GM19468 (cell line): ENCODE results near the gene KCNJ6.
"Not testable (repeated sequence)": the region's sequence is repeated elsewhere in the genome, so short reads cannot be mapped to it uniquely, and the experiment has no call there.

ENCODE experiments used
- ATAC-seq: cut with Tn5 transposase; IDR thresholded peaks from one replicate; pipeline ENCODE4 v1.9.1; 2021; ENCODE audit warnings: mild to moderate bottlenecking, moderate library complexity, moderate number of reproducible peaks; ENCODE audit not compliant: unreplicated experiment; ENCODE audit errors: extremely low read depth

Gene KCNJ6

DNA sequence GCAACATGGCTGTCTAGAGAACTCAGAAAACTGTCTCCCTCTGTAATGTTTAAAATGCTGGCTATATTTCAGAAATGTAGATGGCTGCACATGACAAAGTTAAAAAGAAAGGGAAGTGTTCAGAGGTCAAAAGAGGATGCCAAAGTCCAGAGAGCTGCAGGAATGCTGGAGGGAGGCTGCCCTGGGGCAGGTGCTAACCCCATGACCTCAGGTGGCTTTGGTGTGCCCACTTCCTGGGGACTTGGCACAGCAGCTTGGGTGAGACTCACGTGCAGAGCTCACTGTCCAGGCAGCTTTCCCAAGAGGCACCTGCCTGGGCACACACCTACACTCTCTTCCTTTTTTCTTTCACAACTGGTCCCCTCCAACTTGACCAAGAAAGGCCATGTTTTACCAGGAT is 256.4 kb downstream of the KCNJ6 start:
- no peak for ATAC-seq

DNA sequence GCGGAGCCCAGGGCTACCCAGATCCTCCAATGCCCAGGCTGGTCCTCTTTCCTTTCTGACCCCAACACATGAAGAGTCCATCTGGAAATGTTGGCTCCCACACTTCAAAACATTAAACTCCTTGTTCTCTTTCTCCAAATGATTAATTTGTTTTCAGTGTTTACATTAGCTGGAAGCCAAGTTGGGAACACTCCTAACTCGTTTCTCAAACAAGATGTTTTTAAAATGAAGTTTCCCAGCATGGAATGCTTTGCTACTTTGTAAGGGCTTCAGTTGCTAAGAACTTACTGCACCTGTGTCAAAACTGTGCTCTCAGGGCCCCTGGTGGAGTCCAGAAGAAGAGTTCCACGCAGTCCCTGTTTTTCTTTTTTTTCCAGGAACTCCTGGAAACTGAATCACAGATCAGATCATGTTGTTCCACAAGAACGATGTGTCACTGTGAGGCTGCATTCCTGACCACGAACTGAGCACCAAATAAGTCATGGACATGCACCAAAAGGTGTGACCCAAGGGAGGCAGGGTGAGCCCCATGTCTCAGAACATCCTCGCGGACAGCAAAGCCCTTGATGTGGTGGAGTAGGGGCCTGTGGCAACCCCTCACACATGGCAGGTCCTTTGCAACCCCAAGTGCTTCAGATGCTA is 257.3 kb downstream of the KCNJ6 start:
- no peak for ATAC-seq

DNA sequence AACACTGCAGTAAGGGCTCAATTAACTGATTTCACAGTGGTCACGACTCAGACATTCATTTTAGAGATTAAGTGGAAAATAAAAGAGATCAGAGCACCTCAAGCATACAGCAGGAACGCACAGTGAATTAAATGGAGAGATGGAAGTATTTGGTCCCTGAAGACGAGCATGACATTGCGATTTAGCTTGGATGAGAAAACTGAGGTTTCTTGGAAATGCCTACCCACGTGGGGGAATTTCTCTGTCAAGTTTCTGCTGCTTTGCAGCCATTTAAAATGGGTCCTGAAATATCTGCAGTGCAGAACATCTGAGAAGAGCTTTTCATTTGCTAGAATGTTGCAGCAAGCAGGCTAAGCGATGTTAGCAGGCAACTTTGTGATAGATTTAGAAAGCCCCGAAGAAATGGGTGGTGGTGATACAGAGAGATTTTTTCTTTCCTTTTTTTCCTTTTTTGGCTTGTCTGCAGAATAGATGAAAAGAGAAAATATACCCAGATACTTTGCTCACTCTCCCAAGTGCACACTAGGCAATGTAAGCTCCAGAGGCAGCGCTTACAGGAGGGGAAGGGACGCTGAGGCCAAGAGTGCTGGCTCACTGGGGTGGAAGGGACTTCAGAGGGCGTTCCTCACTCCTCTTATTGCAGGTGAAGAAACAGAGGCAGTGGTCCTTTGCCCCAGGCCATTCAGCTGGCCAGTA is 258.0 kb downstream of the KCNJ6 start:
- ATAC-seq = no peak

DNA sequence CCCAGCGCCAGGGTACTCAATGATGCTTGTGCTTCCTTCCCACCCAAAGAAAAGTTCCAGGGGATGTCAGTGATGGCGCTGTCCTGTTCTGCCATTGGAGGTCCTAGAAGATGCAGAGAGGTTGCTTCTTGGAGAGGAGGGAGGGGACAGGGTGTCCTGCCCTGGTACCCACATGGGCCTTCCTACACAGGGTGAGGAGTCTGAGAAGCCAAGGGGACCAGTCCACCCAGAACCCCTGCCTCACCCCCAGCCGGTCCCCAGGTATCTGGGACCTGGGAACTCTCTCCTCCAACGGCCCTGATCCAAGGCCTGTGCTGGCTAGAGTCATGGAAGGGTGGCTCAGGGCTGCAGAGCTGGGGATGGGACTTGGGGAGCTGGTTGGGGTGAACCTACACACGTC is 259.4 kb downstream of the KCNJ6 start:
- ATAC-seq = no peak

DNA sequence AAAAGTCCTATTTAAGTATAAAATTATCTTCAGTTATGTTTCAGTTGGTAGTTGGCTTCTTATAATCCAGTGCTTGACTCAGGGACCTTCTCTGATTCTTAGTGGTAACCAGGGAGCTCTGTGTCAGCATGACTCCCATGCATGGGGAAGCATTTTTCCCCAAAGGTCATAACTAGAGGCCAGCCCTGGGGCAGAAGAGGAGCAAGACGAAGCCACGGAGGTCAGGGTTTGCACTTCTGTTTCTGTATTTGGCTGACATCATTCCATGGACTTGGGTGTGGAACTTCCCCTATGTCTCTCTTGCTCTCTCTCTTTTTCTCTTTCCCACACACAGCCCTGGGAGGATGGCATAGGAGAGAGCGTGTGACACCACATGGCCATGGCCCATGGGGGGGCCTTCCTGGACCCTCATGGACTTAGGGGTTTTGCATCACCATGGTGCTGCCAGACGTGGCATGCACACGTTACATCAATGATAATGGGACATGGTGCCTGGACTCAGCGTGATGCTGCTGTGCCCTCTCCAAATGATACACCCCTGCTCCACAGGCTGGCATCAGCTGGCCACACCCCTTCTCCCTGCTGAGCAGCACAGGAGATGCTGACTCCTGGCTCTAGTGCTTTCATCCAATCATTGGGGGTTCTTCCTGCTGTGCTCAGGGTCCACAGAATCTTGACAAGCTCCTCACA is 260.5 kb downstream of the KCNJ6 start:
- ATAC-seq = no peak

DNA sequence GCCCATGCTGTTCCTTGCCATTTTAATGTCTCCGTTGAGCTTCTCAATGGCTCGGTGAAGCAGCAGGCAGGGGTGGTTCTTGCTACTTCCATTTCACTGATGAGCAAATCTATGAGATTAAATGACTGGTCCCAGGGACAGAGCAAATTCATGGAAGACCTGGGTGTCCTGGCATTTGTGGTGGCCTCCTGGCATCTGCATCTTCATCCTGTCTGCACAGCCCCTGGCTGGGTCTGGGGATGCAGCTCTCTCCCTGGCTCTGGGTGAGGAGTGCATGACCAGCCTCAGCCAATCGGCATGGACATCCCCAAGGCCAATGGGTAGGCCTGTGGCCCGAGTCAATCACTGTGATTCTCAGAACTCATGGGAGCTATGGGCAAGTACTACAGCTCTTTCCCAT is 261.7 kb downstream of the KCNJ6 start:
- no peak for ATAC-seq

DNA sequence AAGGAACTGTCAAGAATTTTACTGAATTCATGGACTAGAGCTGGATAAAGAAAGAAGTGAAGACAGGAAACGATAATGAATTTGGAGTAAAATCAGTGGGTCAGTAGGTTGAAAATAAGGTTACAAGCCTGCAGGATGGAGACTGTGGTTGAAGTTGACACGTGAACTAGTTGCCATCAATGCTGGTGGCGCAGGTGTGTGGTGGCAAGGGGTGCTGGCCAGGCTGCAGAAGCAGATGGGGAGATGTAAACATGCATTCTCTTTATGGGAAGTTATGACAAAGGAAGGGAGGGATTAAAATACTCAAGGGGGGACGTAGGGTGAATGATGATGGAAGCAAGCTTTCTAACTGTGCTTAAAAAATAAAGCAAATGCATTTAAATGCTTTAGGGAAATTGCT is 263.1 kb downstream of the KCNJ6 start:
- ATAC-seq = no peak

DNA sequence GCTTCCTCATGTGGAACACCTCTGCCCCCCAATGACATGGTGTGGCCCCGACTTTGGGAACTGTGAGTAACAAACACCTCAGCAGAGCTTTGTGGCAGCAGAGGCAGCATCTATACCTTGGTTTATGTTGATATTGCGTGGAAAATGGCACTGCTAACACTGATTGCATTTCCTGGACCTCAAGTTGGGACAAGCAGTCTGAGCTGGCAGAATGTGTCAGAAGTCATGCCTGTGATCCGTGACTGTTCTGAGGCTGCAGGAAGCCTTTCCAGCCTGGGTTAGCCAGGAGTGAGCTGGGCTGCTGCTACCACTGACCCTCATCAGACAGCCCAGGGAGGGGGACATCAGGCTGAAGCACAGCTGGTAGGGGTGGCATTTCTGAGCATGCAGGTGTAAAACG is 268.5 kb downstream of the KCNJ6 start:
- no peak for ATAC-seq

DNA sequence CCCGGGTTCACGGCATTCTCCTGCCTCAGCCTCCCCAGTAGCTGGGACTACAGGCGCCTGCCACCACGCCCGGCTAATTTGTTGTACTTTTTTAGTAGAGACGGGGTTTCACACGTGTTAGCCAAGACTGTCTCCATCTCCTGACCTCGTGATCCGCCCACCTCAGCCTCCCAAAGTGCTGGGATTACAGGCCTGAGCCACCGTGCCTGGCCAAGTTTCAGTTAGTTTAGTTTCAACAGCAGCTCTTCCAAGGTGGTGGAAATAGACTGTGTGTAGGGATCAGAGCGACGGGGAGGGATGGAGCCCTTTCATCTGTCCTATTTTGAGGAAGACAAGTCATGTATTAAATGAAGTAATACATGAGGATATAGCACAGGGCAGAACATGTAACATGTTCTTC is 269.5 kb downstream of the KCNJ6 start:
- ATAC-seq = not testable (repeated sequence)

DNA sequence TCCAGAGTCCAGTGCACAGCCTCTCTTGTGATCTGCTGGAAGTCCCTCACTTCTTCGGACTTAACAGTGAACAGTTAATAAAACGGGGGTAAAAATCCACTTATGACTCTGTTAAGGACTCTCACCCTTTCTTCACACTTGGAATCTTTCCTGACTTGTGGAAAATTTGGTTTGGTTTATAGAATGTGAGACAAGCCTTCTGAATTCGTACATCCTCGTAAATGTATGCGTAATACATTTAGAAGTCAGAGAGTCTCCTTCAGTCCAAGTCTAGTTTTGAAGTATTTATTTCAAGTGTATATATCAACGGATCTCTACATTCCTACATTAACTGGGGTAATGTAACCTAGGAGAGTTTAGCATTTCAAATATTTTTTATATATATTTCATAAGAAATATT is 270.4 kb downstream of the KCNJ6 start:
- no peak for ATAC-seq

DNA sequence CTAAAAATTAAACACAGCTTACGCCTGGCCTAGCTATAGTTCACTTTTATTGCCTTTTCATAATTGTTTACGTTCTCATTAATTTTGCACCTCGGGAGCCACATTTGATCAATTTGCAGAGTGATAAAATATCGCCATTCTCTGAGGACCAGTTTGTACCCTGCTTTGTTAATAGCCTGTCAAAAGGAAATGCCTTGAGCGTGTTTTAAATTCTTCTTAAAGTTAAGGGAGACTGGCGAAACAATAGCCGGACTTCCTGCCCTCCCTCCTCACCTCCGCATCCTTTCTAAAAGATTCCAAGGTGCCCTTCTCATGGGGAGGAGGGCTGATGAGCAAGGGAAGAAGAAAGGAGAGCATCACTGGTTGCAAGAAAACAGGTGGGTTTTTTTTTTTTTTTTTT is 271.6 kb downstream of the KCNJ6 start:
- no peak for ATAC-seq

DNA sequence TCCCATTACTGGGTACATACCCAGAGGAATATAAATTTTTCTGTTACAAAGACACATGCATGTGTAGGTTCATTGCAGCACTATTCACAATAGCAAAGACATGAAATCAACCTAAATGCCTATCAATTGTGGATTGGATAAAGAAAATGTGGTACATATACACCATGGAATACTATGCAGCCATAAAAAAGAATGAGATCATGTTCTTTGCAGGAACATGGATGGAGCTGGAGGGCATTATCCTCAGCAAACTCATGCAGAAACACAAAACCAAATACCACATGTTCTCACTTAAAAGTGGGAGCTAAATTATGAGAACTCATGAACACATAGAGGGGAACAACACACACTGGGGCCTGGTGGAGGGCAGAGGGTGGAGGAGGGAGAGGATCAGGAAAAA is 272.4 kb downstream of the KCNJ6 start:
- ATAC-seq = not testable (repeated sequence)

DNA sequence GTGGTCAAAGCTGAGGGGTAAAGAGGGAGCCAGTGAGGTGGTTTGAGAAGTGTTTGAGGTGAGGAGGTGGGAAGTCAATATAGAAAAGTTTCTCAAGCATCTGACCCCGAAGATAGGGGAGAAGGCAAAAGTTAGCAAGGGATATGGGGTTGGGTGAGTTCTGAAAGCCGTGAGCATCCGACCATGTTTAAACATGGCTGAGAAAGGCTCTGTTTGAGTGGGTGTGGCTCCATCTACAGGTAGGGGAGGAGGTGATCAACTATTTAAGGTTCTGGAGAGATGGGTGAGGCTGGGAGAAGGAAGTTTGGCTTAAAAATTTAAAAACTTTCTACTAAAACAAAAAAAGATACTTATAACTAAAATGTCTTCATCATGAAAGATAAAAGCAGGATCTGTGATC is 273.8 kb downstream of the KCNJ6 start:
- no peak for ATAC-seq

DNA sequence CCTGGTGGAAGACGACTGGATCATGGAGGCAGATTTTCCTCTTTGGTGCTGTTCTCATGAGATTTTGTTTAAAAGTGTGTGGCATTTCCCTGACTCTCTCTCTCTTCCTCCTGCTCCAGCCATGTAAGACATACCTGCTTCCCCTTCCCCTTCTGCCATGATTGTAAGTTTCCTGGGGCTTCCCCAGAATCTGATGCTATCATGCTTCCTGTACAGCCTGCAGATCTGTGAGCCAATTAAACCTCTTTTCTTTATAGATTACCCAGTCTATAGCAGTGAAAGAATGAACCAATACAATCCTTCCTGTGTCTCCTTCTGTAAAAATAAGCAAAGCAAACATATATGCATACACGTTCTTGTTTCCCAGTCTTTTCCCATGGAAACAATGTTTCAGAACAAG is 276.5 kb downstream of the KCNJ6 start:
- no peak for ATAC-seq

DNA sequence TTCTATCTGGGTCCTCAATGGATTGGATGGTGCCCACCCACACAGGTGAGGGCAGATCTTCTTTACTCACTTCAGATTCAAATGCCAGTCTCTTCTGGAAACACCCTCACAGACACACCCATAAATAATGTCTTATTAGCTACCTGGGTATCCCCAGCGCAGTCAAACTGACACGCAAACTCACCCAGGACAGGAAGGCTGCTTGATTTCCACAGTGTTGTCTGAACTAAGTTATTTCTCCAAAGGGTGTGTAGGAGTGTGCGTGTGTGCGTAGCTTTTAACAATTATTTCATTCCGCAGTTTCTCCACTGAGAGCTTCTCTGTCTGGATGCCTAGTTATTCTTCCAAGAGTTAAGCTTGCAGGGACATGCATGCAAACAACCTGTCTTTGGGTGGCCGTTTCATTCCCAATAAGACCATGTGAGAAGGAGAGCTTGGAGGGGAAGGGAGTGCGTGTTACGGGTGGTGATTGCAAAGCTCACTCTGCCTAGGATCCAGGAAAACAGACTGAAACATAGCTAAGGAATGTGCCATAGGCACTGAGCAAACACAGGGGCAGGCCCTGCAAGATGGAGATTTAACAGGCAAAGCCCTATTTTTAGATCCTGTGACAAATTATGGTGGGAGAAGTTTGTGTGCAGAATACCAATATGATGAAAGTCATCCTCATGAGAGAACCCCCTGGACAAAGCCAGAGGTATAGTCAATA is 280.0 kb downstream of the KCNJ6 start:
- no peak for ATAC-seq

DNA sequence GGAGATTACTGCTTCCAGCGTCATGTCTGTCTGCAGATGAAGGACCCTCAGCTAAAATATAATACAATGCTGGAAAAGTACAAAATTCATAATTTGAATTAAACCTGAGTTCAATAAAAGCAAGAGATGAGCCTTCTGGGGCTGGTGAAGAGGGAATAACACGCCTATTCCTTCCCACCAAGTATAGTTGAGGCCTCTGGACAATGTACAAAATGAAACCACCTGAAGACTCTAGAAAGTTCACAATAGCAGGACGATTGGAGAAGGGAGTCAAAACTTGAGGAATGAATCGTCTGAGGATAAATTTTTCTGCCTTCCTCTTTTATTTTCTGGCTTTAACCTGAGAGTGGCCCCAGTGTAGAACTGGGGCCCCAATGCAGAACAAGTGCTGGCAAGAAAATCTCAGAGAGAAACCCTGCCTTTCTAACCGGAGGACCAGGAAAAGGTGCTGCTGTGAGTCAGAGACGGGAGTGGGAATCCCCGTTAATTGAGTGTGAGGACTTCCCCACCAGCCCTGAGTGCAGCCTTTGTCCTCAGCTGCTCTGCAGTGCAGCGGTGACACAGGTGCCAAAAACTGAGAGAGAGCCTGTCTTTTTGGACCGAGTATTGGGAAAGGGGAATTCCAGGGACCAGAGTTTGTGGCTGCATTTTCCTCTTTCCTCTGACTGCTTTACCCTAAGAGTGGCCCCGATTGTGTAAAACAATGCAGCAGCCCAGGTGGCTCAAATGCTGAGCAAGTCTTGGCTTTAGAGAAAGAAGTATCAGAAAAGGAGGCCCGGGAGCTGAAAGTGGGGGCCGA is 284.7 kb downstream of the KCNJ6 start:
- ATAC-seq = no peak

DNA sequence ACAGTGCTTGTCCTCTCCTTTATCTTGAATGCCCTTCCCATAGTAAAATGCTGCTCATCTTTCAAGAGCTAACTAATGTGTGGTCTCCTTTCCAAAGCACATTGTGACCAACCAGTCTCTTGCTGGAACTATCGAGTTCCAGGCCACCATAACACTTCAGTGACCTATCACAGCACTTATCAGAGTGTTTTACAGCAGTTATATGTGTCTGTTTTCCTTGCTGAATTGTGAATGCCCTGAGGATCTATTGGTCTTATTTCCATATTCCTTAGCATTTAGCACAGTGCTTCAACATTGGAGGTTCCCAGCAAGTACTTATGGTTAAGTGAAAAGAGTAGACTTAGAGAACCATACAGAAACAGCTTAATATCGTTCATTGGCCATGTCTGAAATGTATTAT is 285.4 kb downstream of the KCNJ6 start:
- ATAC-seq = no peak

DNA sequence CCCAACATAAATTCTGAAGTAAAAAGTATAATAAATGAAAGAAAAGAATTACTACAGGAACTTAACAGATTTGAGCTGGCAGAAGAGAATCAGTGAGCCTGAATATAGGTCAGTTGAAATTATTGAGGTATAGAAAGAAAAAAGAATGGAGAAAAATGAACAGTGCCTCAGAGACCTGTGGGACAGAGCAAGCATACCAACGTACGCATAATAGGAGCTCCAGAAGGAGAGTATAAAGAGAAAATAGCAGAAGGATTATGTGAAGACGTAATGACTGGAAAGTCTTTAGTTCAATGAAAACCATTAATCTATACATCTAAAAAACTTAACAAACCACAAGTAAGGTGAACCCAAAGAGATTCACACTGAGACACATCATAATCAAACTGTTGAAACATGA is 287.9 kb downstream of the KCNJ6 start:
- no peak for ATAC-seq

DNA sequence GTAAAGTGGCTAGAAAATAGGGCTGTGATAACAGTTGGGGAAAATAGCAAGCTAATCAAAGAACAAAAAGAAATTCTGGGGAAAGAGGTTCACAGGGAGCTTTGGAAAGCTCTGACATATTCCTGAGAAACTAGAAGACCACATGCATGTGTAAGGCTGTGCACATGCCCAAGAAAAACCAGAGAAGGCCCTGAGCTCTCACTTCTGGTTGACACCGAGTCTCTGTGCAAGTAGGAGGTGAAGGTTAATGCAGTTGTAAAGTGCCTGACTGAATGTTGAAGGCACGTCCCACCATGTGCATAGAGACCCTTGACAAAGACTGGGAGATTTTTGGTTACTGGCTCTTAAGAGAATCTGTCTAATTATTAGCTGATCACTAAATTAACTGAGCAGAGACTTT is 288.7 kb downstream of the KCNJ6 start:
- ATAC-seq = no peak

DNA sequence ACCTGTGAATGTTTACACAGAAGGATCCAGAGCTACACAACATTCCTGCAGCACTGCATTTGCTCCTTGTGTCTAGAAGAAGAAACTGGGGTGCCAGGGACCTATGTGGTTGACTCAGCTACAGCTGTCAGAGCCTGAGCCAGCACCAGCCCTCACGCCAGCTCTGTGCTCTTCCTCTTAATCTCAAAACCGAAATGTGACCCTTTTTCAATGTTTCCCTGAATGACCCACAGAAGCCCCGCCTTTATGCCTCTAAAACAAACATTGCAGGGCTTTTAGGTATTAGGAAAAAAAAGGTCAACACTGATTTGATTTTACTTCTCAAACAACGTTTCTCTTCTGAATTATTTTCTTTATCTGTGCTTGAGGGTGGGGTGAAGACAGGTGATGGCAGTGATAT is 289.2 kb downstream of the KCNJ6 start:
- no peak for ATAC-seq
